NCI-H1092 (cell line): ENCODE data around the gene PSMA3.

Source experiments
- DNase-seq: peaks from one replicate; lab custom pipeline; 2025; lab: John Stamatoyannopoulos, UW

The PSMA3 gene

DNA sequence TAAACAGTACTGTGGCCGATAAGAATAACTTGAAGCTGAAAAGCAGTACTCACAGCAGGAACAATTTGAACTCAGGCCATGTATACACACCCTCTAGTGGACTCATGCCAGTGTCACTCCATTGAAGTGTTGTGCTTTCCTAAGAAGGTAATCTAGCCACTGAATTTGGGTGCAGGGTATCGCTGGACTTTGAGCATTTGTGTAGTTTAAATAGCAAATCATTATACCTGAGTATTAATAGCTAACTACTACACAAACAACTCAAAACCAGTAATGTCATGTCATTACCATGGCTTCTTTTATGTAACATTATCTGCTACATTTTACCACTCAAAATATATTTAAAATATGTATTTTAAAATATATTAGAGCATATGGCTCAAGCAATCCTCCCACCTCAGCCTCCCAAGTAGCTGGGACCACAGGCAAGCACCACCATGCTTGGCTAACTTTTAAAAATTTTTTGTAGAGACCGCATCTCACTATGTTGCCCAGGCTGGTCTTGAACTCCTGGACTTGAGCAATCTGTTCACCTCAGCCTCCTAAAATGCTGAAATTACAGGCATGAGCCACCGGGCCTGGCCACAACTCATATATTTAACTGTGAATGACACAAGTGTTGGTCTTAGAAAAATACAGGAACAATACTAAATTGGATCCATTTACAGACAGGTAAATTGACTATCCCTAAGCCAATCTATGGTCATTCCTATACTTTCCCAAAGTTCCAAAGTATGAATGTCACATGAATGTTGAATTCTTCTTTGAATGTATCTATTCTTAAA is 28.1 kb downstream of the PSMA3 start:
- DNase-seq = no peak

DNA sequence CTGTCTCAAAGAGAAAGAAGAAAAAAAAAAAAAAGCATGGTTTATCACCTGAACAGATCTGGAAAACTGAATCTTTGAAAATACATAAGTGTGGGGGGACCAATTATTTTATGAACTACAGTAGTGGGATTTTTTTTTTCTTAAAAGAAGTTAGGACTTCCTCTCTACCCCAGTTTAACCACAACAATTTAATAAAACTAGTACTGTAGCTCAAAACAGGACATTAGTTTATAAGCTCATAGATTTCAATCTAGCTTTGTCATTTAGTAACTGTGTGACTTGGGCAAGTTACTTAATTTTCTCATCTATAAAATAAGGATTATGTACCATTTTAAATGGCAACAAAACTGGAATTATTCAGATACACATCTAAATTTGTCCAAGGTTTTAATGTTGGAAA is 30.2 kb downstream of the PSMA3 start:
- DNase-seq = no peak

DNA sequence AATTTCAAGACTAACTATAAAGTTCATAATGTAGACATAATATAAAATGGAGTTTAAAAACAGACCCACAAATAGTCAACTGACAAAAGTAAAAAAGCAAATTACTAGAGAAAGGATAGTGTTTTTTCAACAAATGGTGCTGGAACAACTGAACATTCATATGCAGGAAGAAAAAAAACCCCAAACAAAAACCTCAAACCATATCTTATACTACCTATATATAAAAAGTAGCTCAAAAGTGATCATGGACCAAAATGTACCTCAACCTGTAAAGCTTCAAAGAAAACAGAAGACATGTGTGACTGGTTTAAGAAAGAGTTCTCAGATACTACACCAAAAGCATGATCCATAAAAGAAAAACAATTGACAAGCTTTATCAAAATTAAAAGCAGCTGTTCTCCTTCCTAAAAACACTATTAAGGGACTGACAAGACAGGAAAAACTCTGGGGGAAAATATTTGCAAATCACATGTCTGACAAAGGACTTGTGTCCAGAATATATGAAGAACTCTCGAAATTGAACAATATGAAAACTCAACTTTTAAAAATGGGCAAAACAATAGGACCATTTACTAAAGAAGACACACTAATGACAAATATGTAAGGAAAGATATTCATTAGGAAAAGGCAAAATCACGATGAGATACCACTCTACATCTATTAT is 31.0 kb downstream of the PSMA3 start:
- no peak for DNase-seq

DNA sequence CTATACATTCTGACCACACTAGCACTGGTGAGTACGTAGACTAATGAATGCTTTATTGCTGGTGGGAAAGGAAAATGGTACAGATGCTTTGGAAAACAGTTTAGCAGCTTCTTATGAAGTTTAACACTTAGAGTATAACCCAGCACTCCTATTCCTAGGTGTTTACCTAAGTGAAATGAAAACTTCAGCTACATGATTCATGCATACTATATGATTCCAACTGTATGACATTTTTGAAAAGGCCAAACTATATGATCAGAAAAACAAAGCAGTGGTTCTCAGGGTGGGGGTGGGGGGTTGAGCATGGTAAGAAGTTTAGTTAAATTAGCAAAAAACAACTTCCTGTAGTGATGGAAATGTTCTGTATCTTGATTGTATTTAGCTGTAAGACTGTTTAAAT is 31.6 kb downstream of the PSMA3 start:
- no peak for DNase-seq

DNA sequence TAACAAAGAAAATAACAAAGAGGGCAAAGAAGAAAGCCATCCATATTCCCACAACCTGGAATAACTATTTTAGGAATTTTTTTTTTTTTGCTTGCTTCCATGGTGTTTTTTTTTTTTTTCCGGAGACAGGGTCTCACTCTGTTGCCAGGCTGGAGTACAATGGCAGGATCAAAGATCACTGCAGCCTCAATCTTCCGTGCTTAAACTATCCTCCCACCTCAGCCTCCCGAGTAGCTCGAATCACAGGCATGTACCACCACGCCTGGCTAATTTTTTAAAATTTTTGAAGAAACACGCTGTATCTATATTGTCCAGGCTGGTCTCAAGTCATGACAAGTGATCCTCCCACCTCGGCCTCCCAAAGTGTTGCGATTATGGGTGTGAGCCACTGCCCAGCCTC is 33.5 kb downstream of the PSMA3 start:
- DNase-seq = no peak

DNA sequence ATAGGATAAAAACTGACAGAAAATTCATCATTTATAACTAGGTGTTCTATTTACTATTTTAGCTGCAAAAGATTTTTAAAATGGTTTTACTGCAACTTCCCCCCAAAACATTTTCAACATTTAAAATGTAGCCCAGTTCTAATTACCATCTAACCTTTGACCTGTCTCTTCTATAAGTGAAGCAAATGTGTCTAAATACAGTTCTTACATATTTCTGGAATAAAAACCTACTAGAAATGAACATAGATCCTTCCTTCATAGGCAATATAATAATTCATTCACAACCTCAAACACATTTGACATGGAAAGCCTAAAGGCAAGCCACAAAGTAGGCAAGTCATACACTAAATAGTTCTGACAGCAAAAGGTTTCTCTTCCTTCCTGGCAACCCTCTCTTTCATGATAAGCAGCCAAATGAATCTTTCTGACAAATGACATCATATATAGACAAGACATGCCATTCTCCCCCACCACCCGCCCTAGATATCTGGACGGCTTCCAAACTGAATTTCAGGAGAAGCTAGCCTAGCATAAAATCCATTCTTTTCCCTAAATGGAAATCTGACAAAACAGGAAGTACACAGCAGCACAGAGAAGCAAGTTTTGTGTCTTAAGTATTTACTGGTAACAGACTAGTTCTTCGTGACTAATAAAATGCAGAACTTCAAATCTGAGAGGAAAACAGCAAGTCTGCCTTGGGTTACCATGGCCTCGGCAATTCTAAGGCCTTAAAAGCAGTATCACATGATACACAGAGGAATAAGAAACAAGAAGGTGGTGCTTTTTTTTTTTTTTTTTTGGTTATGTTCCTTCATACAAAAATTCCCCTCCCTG is 36.5 kb downstream of the PSMA3 start:
- no peak for DNase-seq

DNA sequence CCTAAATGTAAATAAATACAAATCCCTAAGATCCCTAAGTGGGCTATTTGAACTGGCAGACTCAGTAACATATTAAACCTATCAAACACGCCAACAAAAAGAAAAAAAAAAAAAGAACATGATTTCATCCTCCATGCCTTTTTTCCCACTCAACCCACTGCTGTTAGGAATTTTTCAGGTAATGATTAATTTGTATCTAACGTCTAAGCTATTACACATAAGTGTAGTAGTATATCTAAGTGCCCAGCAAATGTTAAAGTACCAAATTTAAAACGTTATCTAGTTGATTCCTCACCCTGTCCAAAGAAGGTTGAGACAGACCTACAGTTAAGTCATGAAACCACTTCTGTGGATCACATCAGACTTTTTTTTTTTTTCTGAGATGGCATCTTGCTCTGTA is 37.3 kb downstream of the PSMA3 start:
- no peak for DNase-seq

DNA sequence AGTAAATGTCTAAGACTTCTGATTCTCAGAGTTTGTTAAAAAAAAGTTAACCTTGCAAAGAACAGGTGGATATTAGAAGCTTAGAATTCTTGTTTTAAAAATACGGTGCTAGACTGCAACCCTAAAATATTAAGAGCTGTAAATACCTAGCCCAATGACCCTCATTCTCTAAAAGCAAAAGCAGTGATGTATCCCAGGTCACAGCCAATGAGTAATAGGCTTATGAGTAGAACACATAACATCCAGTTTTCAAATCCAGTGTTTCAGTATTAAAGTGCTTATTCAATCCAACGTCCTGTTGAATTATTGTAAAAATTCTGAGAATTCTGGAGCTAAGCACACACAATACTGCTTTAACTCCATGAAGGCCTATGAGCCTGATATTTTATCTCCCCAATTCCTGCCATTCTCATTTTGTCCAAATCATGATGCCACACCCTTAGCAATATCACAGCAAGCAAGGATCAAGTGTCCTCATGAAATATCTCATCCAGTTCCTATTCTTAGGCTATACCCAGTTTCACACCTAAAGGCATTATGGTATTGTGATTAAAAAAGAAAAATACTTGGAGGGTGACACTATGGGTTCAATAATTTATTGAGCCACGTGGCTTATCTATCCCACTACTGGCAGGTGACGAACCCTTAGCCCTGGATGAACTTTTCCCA is 38.4 kb downstream of the PSMA3 start:
- DNase-seq = no peak

DNA sequence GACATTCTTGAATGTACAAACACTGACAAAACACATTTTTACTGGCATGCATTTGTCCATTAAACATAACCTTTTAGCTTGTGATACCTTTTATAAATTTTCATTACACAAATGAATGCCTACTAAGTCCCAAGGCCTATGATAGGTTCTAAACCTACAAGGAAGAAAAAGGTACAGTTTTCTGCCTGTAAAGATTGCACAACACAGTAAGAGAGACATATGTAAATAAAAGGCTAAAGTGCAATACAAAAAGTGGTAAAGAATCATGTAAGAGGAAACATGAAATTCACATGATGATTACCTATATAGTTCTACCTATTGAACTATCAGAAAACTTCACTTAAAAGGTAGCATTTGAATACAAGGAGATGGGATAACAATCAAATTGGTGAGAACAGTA is 39.1 kb downstream of the PSMA3 start:
- DNase-seq = no peak

DNA sequence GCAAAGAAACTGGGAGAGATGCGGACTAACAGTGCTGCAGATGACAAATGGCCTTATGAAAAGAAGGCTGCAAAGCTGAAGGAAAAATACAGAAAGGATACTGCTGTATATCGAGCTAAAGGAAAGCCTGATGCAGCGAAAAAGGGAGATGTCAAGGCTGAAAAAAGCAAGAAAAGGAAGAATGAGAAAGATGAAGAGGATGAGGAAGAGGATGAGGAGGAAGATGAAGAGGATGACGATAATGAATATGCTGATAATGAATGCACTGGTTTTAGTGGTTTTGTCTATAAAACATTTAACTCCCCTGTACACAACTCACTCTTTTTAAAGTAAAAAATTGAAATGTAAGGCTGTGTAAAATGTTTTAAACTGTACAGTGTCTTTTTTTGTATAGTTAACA is 40.5 kb downstream of the PSMA3 start:
- DNase-seq = no peak

DNA sequence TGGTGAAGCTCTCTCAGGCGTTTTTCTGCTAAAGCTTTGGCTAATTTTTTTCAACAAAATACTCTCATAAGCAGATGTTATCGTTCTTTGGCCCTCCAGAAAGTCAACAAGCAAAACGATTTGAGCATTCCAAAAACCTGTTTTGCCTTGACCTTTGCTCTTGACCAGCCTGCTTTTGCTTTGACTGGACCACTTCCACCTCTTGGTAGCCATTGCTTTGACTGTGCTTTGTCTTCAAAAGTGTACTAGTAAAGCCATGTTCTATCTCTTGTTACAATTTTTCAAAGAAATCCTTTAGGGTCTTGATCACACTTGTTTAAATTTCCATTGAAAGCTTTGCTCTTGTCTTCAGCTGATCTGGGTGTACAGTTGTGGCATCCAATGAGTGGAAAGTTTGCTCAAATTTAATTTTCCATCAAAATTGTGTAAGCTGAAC is 43.0 kb downstream of the PSMA3 start:
- no peak for DNase-seq

DNA sequence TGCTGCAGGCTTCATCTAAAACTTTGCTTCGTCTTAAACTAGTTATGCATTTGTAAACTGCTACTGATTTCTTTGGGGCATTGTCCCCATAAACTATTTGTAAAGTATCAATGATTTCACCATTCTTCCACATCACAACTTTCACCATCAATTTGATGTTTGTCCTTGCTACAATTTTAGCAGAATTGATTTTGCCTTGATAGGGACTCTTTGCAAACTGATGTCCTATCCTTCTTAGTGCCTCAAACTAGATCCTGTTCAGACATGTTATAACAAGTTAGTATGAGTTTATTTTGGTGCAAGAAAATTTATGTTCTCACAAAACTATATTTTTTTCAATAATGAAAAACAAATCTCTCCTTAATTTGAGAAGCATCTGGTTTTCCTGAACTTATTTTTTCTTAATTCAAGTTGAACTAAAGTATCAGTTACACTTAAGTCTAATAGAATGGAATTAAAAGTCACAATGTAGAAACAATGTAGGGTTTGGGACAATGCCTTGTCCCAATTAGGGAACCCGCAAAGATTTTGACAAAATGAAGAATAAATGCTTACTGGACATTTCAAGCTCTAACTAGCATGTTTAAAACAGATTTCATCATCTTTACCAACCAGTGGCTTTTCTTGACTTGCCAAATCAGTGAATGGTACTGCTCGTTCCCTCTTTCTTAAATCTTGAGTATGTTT is 43.6 kb downstream of the PSMA3 start:
- no peak for DNase-seq

DNA sequence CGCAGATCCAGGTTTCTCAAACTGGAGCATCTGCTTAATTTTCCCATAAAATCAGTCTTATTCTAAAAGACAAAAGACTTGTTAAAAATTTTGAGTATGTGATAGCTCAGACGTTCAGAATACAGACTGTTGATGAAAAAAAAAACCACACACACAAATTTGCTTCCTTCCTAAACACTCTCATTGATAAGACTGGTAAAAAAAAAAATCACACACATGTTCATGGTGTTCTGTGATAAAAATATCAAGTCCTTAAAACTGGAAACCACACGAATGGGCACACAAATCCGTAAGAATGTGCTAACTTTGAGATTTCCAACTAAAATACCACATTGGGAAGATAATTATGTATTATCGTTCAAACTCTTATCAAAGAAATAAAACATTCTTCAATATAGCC is 47.0 kb downstream of the PSMA3 start:
- DNase-seq = no peak

DNA sequence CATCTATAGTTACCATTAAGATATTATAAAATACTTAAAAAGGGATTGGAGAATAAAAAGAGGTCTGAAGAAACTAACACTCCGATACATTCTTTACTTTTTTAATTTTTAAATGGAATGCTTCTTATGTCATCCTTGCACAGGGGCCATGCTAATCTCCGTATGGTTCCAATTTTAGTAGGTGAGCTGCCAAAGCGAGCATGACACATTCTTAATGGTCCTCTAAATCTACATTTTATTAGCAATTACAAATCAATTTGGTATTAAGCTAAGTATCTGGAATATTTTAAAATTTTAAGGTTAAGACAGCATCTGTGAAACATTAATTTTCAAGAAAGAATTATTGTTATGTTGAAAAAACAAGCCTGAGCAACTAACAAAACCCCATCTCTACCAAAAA is 47.5 kb downstream of the PSMA3 start:
- DNase-seq = no peak

DNA sequence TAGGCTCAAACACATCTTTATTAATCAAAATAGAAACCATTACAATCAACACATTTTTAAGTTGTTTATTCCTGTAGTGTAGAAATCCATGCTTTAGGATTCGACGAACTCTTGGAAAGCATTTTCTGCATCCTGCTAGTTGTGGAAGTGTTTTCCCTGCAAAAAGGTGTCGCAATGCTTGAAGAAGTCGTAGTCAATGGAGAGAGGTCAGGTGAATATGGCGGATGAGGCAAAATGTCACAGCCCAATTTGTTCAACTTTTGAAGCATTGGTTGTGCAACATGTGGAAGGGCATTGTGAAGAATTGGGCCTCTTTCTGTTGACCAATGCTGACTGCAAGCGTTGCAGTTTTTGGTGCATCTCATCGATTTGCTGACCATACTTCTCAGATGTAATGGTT is 49.6 kb downstream of the PSMA3 start:
- no peak for DNase-seq

DNA sequence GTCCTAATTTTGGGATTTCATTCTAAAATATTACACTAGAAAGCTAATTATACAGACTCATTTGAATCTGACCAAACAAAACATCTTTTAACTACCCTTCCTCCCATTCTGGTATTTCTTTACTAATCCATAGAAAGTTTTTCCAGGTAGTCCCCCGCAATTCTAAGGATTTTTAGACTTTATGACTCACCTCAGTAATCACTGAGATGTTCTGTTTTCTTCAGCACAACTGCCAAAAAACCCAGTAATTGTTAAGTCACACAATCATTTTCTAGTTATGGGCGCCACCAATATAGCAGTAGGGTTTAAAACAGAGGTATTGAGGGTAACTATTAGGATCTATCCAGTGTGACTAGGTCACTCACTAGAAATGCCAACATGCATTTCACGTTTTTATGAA is 52.1 kb downstream of the PSMA3 start:
- DNase-seq = no peak

DNA sequence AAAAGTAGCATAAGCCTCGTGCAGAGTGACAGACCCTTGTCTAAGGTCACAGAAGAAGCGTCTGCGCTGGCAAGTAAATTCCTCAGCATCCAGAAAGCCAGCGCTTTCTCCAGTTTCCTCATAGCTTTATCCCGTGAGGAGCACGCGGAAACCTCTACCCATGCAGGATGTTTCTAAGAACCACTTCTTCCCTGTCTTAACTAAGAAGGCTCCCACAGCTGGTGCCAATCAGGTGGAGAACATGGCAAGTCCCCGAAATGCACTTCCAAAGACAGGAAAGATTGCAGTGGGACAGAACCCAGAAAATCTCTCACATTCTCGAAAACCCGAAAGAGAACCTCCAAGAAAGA is 52.7 kb downstream of the PSMA3 start:
- DNase-seq = no peak

DNA sequence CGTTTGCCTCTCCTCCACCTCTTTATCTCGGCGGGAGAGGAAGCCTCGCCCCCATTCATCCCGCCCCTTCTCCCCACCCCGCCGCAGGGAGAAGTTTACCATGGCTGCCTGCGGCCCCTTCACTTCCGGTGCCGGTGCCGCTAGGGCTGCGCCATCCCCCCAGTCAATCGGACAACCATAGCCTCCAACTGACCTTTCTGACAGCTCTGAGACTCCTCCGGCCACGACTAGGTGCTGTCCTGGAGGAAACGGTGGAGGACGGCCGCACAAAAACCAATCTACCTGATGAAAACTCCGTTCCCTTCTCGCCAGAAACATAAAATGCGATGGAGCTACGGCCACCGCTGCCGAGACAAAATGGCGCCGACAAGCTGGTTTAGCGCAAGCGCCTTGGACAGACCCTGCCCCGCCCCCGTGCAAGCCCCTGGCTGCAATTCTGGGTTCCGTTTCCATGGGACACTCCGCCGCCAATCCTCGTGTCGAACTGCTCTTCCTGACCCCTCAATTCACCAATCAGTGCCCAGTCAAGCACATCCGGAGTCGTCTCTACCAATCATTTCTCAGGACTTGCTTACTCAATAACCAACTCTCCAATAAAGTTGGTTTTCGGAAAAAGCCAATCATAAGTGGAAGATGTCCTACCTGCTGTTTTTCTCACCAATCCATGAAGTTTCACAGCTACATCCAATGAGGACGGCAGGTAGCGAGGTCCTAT is 53.3 kb downstream of the PSMA3 start:
- DNase-seq = peak; percentile 100

DNA sequence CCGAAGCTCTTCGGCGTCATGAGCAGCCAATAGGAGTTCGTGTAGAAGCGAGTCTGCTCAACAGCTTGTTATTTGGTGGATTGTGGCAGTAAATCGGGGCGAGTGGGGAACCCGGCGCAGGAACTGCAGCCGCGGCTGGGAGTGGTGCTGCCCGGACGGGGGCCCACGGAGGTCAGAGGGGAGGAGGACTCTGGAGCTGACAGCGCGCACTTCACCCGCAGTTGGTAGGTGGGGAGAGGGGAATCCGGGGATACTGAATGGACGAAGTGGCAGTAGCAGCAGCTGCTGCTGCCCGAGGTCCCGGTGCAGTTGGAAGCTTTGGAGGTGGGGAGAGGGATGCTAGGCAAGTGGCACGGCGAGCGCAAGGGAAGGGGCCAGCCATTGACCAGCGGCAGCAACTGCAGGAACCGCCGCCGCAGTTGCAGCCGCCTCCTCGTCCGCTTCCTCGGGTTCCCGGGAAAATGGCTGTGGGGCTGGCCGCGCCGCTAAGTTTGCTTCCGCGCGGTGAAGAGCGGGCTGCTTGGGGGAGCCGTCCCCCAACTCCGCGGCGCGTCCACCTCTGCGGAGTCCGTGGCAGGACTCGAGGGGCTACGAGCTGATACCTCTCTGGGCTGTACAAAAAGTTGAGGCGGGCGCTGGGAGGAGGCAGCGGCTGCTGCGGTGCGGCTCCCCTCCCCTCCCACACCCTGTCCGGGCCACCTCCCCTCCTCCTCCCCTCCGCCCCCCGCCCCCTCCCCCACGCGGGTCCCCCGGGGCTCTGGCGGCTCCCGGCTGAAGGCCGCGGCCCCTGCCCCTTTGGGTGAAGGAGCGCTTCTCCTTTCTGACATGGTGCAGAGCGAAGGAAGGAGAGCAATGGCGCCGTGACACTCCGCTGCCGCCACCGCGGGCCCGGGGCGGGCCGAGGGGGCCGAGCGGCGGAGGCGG is 54.1 kb downstream of the PSMA3 start, which contains the start of gene ARID4A:
Gene ARID4A, plus strand, starts transcription at position 79 of the 924 bp plus-strand sequence. CDS start 1,300 bp downstream, outside the sequence.
- DNase-seq = no peak
